H9 (cell line): Measurements from ENCODE around the gene C17orf107. TPM values are rescaled to one million over a fixed set of nuclear protein-coding genes. Genes with fewer than 3 reads are reported as not detected.
"Not testable (repeated sequence)": the region's sequence is repeated elsewhere in the genome, so short reads cannot be mapped to it uniquely, and the experiment has no call there.

Source experiments
- DNase-seq: peaks from one replicate; pipeline ENCODE4 v3.0.0-alpha.2; 2017
- H2AFZ ChIP-seq: one replicate; pipeline ENCODE4 v1.6.1; 2013; ENCODE audit warnings: mild to moderate bottlenecking, low read length, control low read depth, moderate library complexity
- H2AK5ac ChIP-seq: 2 replicates; pipeline ENCODE4 v1.6.1; 2013; ENCODE audit warnings: low read length, control low read depth, mixed read lengths; ENCODE audit not compliant: insufficient read length
- H2BK120ac ChIP-seq: one replicate; pipeline ENCODE4 v1.6.1; 2013; ENCODE audit warnings: low read depth, mild to moderate bottlenecking, low read length, control low read depth, inconsistent platforms; ENCODE audit not compliant: poor library complexity, severe bottlenecking
- H2BK12ac ChIP-seq: 2 replicates; pipeline ENCODE4 v1.6.1; 2013; ENCODE audit warnings: low read length, control low read depth, mixed read lengths, low read depth; ENCODE audit not compliant: insufficient read length
- H2BK15ac ChIP-seq: 2 replicates; pipeline ENCODE4 v1.6.1; 2013; ENCODE audit warnings: low read depth, low read length, control low read depth
- H2BK20ac ChIP-seq: one replicate; pipeline ENCODE4 v1.6.1; 2013; ENCODE audit warnings: low read depth, mild to moderate bottlenecking, low read length, control low read depth, inconsistent platforms; ENCODE audit not compliant: poor library complexity, severe bottlenecking
- H2BK5ac ChIP-seq: 2 replicates; pipeline ENCODE4 v1.6.1; 2013; ENCODE audit warnings: low read length, control low read depth, mixed read lengths; ENCODE audit not compliant: insufficient read length
- H3K14ac ChIP-seq: 2 replicates; pipeline ENCODE4 v1.6.1; 2013; ENCODE audit warnings: low read length, control low read depth; ENCODE audit not compliant: insufficient read depth
- H3K18ac ChIP-seq: 2 replicates; pipeline ENCODE4 v1.6.1; 2013; ENCODE audit warnings: low read depth, mild to moderate bottlenecking, mixed read lengths, low read length, control low read depth; ENCODE audit not compliant: insufficient read length
- H3K23ac ChIP-seq: 2 replicates; pipeline ENCODE4 v1.6.1; 2013; ENCODE audit warnings: low read length, control low read depth, mixed read lengths, low read depth; ENCODE audit not compliant: insufficient read length
- H3K23me2 ChIP-seq: 2 replicates; pipeline ENCODE4 v1.6.1; 2013; ENCODE audit warnings: low read depth, mild to moderate bottlenecking, mixed read lengths, low read length, control low read depth; ENCODE audit not compliant: insufficient read length, poor library complexity, severe bottlenecking
- H3K27ac ChIP-seq: 2 replicates; pipeline ENCODE4 v1.5.1; 2013; ENCODE audit warnings: low read length, control low read depth, mixed read lengths, low read depth; ENCODE audit not compliant: insufficient read length
- H3K27me3 ChIP-seq: 2 replicates; pipeline ENCODE4 v1.6.1; 2013; ENCODE audit warnings: low read length, control low read depth, inconsistent platforms; ENCODE audit not compliant: insufficient read depth
- H3K4ac ChIP-seq: 2 replicates; pipeline ENCODE4 v1.6.1; 2013; ENCODE audit warnings: low read depth, mild to moderate bottlenecking, control low read depth, inconsistent platforms, low read length, moderate library complexity
- H3K4me1 ChIP-seq: 2 replicates; pipeline ENCODE4 v1.6.1; 2013; ENCODE audit warnings: low read length, control low read depth, inconsistent platforms; ENCODE audit not compliant: insufficient read depth
- H3K4me2 ChIP-seq: 2 replicates; pipeline ENCODE4 v1.6.1; 2013; ENCODE audit warnings: low read length, control low read depth, mixed read lengths; ENCODE audit not compliant: insufficient read length, insufficient read depth
- H3K56ac ChIP-seq: 2 replicates; pipeline ENCODE4 v1.6.1; 2013; ENCODE audit warnings: low read depth, mild to moderate bottlenecking, mixed read lengths, low read length, control low read depth; ENCODE audit not compliant: insufficient read length
- H3K79me1 ChIP-seq: 2 replicates; pipeline ENCODE4 v1.6.1; 2013; ENCODE audit warnings: low read depth, mild to moderate bottlenecking, moderate library complexity, low read length, control low read depth, inconsistent platforms; ENCODE audit not compliant: insufficient read depth, poor library complexity, severe bottlenecking
- H3K79me2 ChIP-seq: 2 replicates; pipeline ENCODE4 v1.6.1; 2013; ENCODE audit warnings: low read length, control low read depth, inconsistent platforms; ENCODE audit not compliant: insufficient read depth
- H3K9ac ChIP-seq: 2 replicates; pipeline ENCODE4 v1.6.1; 2013; ENCODE audit warnings: low read length, control low read depth, mixed read lengths; ENCODE audit not compliant: insufficient read length; ENCODE audit errors: extremely low read depth
- H3K9me3 ChIP-seq: one replicate; pipeline ENCODE4 v1.6.1; 2013; ENCODE audit warnings: low read depth, low read length, inconsistent platforms; ENCODE audit not compliant: control insufficient read depth
- H3T11ph ChIP-seq: one replicate; pipeline ENCODE4 v1.6.1; 2013; ENCODE audit warnings: mild to moderate bottlenecking, low read length, control low read depth, inconsistent platforms
- H4K20me1 ChIP-seq: one replicate; pipeline ENCODE4 v1.6.1; 2013; ENCODE audit not compliant: control insufficient read depth, insufficient read length, insufficient read depth
- H4K5ac ChIP-seq: 2 replicates; pipeline ENCODE4 v1.6.1; 2013; ENCODE audit warnings: low read depth, mild to moderate bottlenecking, mixed read lengths, low read length, control low read depth; ENCODE audit not compliant: insufficient read length
- H4K8ac ChIP-seq: replicated peaks from 2 replicates; pipeline ENCODE4 v1.6.1; 2013; ENCODE audit warnings: low read length, control low read depth, mixed read lengths, low read depth; ENCODE audit not compliant: insufficient read length
- H4K91ac ChIP-seq: 2 replicates; pipeline ENCODE4 v1.6.1; 2013; ENCODE audit warnings: low read depth, mild to moderate bottlenecking, moderate library complexity, mixed read lengths, low read length, control low read depth; ENCODE audit not compliant: insufficient read length
- H3K27ac Mint-ChIP-seq, 3 experiments: 2 replicates in 2 of 3; 3 replicates in 1 of 3; pipeline ENCODE4 v1.8.0; 2020 to 2021; ENCODE audit warnings: mixed read lengths in 3 of 3, mild to moderate bottlenecking in 1 of 3, moderate library complexity in 1 of 3
- H3K27me3 Mint-ChIP-seq: 2 replicates; pipeline ENCODE4 v1.8.0; 2021; ENCODE audit warnings: low read depth, mild to moderate bottlenecking, moderate library complexity, mixed read lengths
- H3K36me3 Mint-ChIP-seq, 3 experiments: 2 replicates in 2 of 3; 3 replicates in 1 of 3; pipeline ENCODE4 v1.8.0; 2020 to 2021; ENCODE audit warnings: low read depth in 3 of 3, mixed read lengths in 3 of 3; ENCODE audit not compliant: insufficient read depth in 1 of 3
- H3K4me1 Mint-ChIP-seq, 2 experiments: 2 replicates each; pipeline ENCODE4 v1.8.0; 2020; ENCODE audit warnings: mixed read lengths in 2 of 2
- H3K4me3 Mint-ChIP-seq, 2 experiments: 2 replicates in 1 of 2; 3 replicates in 1 of 2; pipeline ENCODE4 v1.8.0; 2020 to 2021; ENCODE audit warnings: mild to moderate bottlenecking in 2 of 2, mixed read lengths in 2 of 2, moderate library complexity in 1 of 2
- H3K9me3 Mint-ChIP-seq, 2 experiments: 2 replicates in 1 of 2; 3 replicates in 1 of 2; pipeline ENCODE4 v1.8.0; 2020; ENCODE audit warnings: mild to moderate bottlenecking in 2 of 2, mixed read lengths in 2 of 2, moderate library complexity in 1 of 2
- CTCF ChIP-seq: fragments of 200-600 bp; sonication (generic); conservative IDR thresholded peaks from 3 replicates; pipeline ENCODE4 v1.8.0; 2021; ENCODE audit warnings: antibody characterized with exemption, mild to moderate bottlenecking
- WGBS: extraction: QIAGEN DNeasy Blood & Tissue Kit; methylation state at CpG from one replicate; pipeline ENCODE4 v1.1.7; 2013; ENCODE audit warnings: missing lambda C conversion rate, low lambda C conversion rate, mixed read lengths; ENCODE audit not compliant: insufficient read length; ENCODE audit errors: extremely low coverage; 5-methylcytosine and 5-hydroxymethylcytosine counted together
- total RNA-seq: library from RNA; stranded (reverse); gene quantifications from 2 replicates; pipeline ENCODE4 v1.2.1, GENCODE V29; 2021

C17orf107 gene
- total RNA-seq, 1 experiment from 2014 or later, result 4.4 TPM

GRCh38 chr17:4921320-4921719 lies 22.0 kb downstream of the C17orf107 start:
- H2AFZ ChIP-seq, result no peak overlapping the region
- no peak overlapping the region for H2AK5ac ChIP-seq
- no peak overlapping the region for H2BK15ac ChIP-seq
- H3T11ph ChIP-seq, result no peak overlapping the region
- H3K4me2 ChIP-seq, result no peak overlapping the region
- H3K23me2 ChIP-seq, result no peaks in the 10 kb centered on the region
- no peaks in the 10 kb centered on the region for H3K9me3 Mint-ChIP-seq
- H3K56ac ChIP-seq, result no peak overlapping the region
- peaks cover 7% of the 10 kb centered on the region in 2 experiments for H3K4me1 Mint-ChIP-seq
- H3K27me3 Mint-ChIP-seq, result no peaks in the 10 kb centered on the region
- H3K14ac ChIP-seq, result no peak overlapping the region
- H4K20me1 ChIP-seq, result no peaks in the 10 kb centered on the region
- no peak overlapping the region for H4K5ac ChIP-seq
- H4K91ac ChIP-seq, result no peak overlapping the region
- H3K4me1 ChIP-seq, result peaks cover 3% of the 10 kb centered on the region; the same call in 1 of the 2 replicates
- no peak overlapping the region for H3K9ac ChIP-seq
- H3K36me3 Mint-ChIP-seq, result no peaks in the 10 kb centered on the region
- no peaks in the 10 kb centered on the region for H3K9me3 ChIP-seq
- WGBS, result no CpG with 5 or more reads among the region's 4 CpGs
- H3K4me3 Mint-ChIP-seq, result no peak overlapping the region
- H3K27ac Mint-ChIP-seq, result no peak overlapping the region
- no peak overlapping the region for H3K23ac ChIP-seq
- no peak overlapping the region for H3K4ac ChIP-seq
- no peak overlapping the region for H3K18ac ChIP-seq
- no peak overlapping the region for H2BK12ac ChIP-seq
- no peaks in the 10 kb centered on the region for H3K79me1 ChIP-seq
- no peak overlapping the region for H2BK5ac ChIP-seq
- H3K27ac ChIP-seq, result no peak overlapping the region
- no peak for DNase-seq
- no peak overlapping the region for H2BK120ac ChIP-seq
- H4K8ac ChIP-seq, result no peak overlapping the region
- H3K79me2 ChIP-seq, result no peaks in the 10 kb centered on the region
- H3K27me3 ChIP-seq, result no peaks in the 10 kb centered on the region
- no peak overlapping the region for H2BK20ac ChIP-seq
- no peak for TF ChIP-seq CTCF

- not testable (repeated sequence) for H3K23ac ChIP-seq, H3K9me3 Mint-ChIP-seq, H2BK120ac ChIP-seq, DNase-seq, H3T11ph ChIP-seq, H3K9ac ChIP-seq, H3K4ac ChIP-seq, H3K14ac ChIP-seq, H3K56ac ChIP-seq, H3K79me1 ChIP-seq, H4K8ac ChIP-seq, H3K4me1 ChIP-seq, H2BK20ac ChIP-seq, H2BK12ac ChIP-seq, H2BK5ac ChIP-seq, H3K23me2 ChIP-seq, H2AFZ ChIP-seq, H3K4me2 ChIP-seq, H3K27me3 Mint-ChIP-seq, H3K18ac ChIP-seq, H3K4me1 Mint-ChIP-seq, H2AK5ac ChIP-seq, H3K79me2 ChIP-seq, H3K9me3 ChIP-seq, H4K91ac ChIP-seq, H2BK15ac ChIP-seq, H3K27me3 ChIP-seq, H4K20me1 ChIP-seq, H3K27ac ChIP-seq, H4K5ac ChIP-seq, H3K4me3 Mint-ChIP-seq
- H3K27ac Mint-ChIP-seq, result peak overlapping the region in 2 of 3 experiments; percentile 19 to 56; a peak in 1 of 7 replicates
- WGBS, result no CpG with 5 or more reads among the region's 24 CpGs
- peaks cover 2 to 16% (median 8%) of the 10 kb centered on the region in 3 experiments; a peak in 5 of 7 replicates for H3K36me3 Mint-ChIP-seq
These were observed 27.4 kb downstream of the C17orf107 start for GRCh38 chr17:4926577-4927335.
